Measurements from ENCODE around the gene METRN. TPM values are rescaled to one million over a fixed set of nuclear protein-coding genes. Genes with fewer than 3 reads are reported as not detected.

METRN gene
- total RNA-seq, 2 donors from 2014 or later = 11.1 to 11.7 TPM

DNA sequence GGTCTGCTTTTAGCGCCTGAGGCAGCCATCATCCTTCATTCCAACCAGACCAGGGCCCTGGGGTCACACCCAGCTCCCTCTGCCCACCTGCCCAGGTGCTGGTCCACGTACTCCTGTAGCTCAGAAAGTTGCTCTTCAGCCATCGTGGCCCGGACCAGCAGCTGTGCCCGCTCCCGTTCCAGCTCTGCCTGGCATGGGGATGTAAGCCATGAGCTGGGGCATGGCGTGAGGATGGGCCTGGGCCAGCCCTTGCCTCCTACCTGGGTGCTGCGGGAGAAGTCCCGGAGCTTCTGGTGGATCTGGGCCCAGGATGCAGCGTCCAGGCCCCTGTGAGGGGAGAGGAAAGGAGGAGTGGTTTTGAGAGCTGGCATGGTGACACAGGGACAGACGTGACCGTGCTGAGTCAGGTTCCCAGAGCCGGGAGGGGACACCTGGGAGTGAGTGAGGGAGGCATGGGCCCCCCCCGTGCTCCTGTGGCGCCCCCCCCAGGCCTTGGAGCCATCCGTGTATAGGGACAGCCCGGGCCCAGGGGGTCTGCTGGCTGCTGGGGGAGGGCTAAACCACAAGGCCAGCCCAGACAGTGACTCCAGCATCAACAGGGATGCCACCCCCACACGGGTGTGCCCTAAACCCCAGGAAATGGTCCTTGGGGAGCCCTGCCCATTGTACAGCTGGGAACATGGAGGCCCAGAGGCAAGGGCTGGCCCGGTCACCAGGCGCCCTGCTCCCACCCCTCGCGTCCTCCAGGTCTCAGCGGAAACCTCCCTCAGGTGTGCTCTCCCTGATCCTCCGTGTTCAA lies 8.1 kb downstream of the METRN start:
- Mint-ChIP-seq H3K27me3 (ENCODE audit: low read depth) (no peaks in the 10 kb centered on the region), H3K4me1 (ENCODE audit: low read depth) (peaks cover 24% of the 10 kb centered on the region), H3K4me3 (peak overlapping the region; percentile 79 to 87), H3K36me3 (ENCODE audit: insufficient read depth in 2 of 2) (no peaks in the 10 kb centered on the region), H3K27ac (no peak overlapping the region), H3K9me3 (no peaks in the 10 kb centered on the region)
- DNase-seq = no peak
- no peak for ATAC-seq (replicated peaks in 1 of 2)

DNA sequence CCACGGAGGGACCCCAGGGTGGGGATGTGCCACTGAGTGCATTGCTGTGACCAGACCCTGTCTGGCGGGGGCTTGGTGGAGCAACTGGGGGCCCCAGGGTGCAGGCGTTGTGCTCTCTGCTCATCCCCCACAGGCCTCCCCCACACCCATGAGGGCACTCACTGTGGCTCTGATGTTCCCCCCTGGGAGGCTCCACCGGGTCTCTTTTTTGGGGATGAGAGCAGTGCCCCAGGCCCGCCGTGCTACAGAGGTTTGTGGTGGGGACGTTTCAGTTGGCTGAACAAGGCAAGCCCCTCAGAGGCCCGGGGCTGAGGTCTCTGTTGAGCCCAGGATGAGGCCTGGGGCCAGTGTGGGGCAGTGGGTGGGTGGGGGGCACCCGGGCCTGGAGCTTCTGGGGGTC lies 8.8 kb downstream of the METRN start:
- peaks cover 22% of the 10 kb centered on the region for H3K4me1 Mint-ChIP-seq (ENCODE audit: low read depth)
- H3K27ac Mint-ChIP-seq = no peak overlapping the region
- ATAC-seq (replicated peaks in 1 of 2) (no peak), DNase-seq (no peak)
- no peak overlapping the region for H3K4me3 Mint-ChIP-seq
- no peaks in the 10 kb centered on the region for H3K27me3 Mint-ChIP-seq (ENCODE audit: low read depth)
- H3K9me3 Mint-ChIP-seq = no peaks in the 10 kb centered on the region
- H3K36me3 Mint-ChIP-seq (ENCODE audit: insufficient read depth in 2 of 2) = no peaks in the 10 kb centered on the region

DNA sequence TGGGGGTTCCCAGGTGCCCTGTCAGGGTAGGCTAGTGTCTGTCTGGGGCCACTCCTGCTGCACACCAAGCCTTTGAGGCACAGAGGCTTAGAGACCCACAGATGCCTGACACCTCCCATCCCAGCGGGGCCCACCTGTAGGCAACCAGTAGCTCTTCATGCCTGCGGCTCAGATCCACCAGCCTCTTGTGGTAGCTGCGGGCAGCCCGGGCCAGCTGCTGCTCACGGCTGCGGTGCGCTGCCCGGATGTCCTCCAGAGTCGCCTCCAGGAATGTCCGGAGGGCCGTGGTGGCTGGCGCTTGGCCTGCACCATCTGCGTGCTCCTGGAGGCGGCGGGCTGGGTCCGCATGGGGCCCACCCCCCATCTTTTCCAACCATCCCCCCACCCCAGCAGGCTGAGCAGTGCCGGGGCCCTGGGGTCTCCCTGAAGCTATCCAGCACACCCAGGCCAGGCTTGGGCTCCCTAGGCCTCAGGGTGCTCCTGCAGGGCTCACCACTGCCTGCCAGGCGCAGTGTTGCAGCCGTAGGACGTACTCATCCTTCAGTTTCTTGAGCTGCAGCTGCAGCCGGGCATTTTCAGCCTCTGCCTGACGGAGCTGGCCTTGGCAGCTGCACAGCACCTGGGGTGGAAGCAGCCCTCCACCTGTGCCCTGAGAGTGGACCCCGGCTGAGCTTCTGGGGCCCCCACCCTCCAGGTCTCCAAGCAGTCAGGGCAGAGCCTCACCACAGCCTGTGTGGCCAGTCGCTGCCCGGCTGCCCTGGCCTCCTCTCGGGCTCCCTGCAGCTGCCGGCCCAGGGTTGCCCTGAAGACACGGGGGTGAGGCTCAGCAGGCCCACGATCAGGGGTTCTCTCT lies 9.5 kb downstream of the METRN start:
- Mint-ChIP-seq H3K36me3 (ENCODE audit: insufficient read depth in 2 of 2) (no peaks in the 10 kb centered on the region), H3K27me3 (ENCODE audit: low read depth) (no peaks in the 10 kb centered on the region), H3K9me3 (no peaks in the 10 kb centered on the region), H3K4me3 (no peak overlapping the region), H3K4me1 (ENCODE audit: low read depth) (peaks cover 15% of the 10 kb centered on the region), H3K27ac (no peak overlapping the region)
- ATAC-seq (replicated peaks in 1 of 2) (no peak), DNase-seq (no peak)

DNA sequence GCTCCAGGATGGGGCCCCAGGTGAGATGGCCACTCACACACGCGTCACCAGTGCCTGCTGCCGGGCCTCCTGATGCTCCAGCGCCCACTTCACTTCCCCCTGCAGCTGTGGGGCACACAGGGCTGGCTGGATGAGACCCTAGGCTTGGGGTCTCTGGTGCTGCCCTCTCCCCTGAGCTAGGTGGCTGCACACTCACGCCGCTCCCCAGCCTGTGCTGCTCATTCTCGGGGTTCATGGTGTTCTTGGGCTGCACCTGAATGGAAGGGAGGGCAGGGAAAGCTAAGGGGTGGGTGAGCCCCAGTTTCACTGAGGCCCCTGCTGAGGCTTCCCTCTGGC lies 10.1 kb downstream of the METRN start:
- Mint-ChIP-seq H3K9me3 (no peaks in the 10 kb centered on the region), H3K27me3 (ENCODE audit: low read depth) (no peaks in the 10 kb centered on the region), H3K27ac (no peak overlapping the region), H3K4me1 (ENCODE audit: low read depth) (peaks cover 10% of the 10 kb centered on the region), H3K36me3 (ENCODE audit: insufficient read depth in 2 of 2) (no peaks in the 10 kb centered on the region), H3K4me3 (no peak overlapping the region)
- DNase-seq = no peak
- ATAC-seq (replicated peaks in 1 of 2) = no peak

DNA sequence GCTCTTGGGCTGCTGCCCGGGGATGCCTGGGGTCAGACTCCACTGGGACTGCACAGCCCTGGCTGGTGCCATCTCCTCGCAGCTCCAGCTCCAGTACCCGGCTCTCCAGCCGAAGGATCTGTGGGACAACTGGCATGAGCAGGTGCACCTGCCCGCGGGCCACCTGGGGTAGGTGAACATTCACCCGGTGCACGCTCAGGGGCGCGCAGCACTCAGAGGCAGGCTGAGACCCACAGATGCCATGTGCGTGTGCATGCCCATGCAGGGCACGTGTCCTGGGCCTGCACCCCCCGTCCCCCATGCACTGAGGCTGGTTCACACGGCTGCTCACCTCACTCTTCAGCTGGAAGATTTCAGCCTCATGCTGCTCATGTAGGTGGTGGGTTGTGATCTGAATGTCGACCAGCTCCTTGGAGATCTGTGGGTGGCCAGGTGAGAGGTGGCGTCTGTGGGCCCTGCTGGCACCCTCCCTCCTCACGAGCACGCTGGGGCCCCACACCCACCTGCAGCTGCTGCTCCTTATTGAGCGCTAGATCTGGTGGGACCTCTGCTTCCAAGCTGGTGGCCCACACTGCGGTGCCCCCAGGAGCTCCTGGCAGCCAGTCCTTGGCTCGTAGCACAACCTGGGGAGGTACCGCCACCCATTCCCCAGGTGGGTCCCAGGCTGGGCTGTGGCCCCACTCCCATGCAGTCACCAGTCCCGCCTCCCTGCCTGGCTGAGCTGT lies 10.7 kb downstream of the METRN start:
- Mint-ChIP-seq H3K36me3 (ENCODE audit: insufficient read depth in 2 of 2) (no peaks in the 10 kb centered on the region), H3K9me3 (no peaks in the 10 kb centered on the region), H3K4me1 (ENCODE audit: low read depth) (peaks cover 6% of the 10 kb centered on the region), H3K4me3 (peak overlapping the region in 1 of 2 donors; percentile 83), H3K27me3 (ENCODE audit: low read depth) (no peaks in the 10 kb centered on the region), H3K27ac (no peak overlapping the region)
- DNase-seq (no peak), ATAC-seq (replicated peaks in 1 of 2) (no peak)

DNA sequence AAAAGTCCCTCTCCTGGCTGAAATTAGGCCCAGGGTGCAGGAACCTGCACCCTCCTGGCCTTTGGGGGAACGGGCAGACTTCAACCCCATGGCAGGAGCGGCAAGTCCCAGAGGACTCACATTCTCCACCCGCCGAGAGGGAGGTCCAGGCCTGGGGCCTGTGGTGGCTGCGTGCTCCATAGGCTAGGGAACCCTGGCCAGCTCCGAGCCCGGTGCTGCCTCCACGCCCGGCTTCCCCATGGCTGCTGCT lies 11.2 kb downstream of the METRN start:
- H3K4me3 Mint-ChIP-seq = peak overlapping the region in 1 of 2 donors; percentile 83
- no peaks in the 10 kb centered on the region for H3K9me3 Mint-ChIP-seq
- H3K4me1 Mint-ChIP-seq (ENCODE audit: low read depth) = peaks cover 6% of the 10 kb centered on the region
- no peak for DNase-seq
- ATAC-seq (replicated peaks in 1 of 2) = no peak
- H3K36me3 Mint-ChIP-seq (ENCODE audit: insufficient read depth in 2 of 2) = no peaks in the 10 kb centered on the region
- no peak overlapping the region for H3K27ac Mint-ChIP-seq
- H3K27me3 Mint-ChIP-seq (ENCODE audit: low read depth) = no peaks in the 10 kb centered on the region

DNA sequence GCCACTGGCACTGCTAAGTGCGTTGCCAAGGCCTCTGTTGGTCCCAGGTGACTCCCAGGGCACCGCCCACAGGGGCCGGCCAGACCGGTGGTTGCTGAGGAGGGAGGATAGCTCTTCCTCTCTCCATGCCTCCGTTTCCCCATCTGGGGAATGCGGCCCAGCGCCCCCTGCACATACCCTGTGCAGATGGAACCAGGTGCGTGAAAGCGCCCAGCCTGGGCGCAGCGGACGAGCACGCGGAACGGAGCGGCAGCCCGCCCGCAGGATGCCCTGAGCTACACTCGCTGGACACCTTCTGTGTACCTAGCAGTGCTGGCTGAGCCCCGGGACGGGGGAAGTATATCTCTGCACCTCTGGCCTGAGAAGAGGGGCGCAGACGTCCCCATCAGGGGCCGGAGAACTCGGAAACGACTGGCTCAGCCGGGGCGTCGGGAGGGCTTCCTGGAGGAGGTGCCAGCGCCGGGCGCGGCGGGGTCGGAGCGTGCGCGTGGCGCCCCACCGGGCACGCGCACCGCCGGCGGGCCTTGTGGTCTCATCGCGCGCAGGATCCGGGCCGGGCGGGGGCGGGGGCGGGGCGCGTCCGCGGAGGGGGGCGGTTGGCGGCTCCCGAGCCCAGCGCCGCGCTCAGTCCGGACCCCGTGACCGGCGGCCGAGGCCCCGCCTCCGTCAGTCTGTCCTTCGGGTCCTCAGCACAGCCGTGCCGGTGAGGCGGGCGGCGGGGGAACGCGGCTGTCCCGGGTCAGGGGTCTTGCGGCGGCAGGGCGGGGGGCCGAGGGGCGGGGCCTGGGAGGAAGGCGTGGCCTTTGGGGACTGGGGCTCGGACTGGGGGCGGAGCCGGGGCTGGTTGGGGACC lies 11.7 kb downstream of the METRN start, which contains the start of the genes CCDC78 and HAGHL:
Gene CCDC78, minus strand, starts transcription at position 6 of the 853 bp plus-strand sequence. CDS start 76 bp downstream, outside the sequence.
Gene HAGHL, plus strand, starts transcription at position 669 of the 853 bp plus-strand sequence. CDS start 404 bp downstream, outside the sequence.
- DNase-seq (peak; percentile 61 to 71), ATAC-seq (replicated peaks in 1 of 2) (peak; percentile 29 to 41)
- H3K36me3 Mint-ChIP-seq (ENCODE audit: insufficient read depth in 2 of 2) = no peaks in the 10 kb centered on the region
- peak within 1 kb of the TSS; percentile 82 to 83 for H3K4me3 Mint-ChIP-seq
- no peaks in the 10 kb centered on the region for H3K9me3 Mint-ChIP-seq
- peaks cover 6% of the 10 kb centered on the region for H3K4me1 Mint-ChIP-seq (ENCODE audit: low read depth)
- H3K27me3 Mint-ChIP-seq (ENCODE audit: low read depth) = no peaks in the 10 kb centered on the region
- H3K27ac Mint-ChIP-seq = no peak within 1 kb of the TSS

DNA sequence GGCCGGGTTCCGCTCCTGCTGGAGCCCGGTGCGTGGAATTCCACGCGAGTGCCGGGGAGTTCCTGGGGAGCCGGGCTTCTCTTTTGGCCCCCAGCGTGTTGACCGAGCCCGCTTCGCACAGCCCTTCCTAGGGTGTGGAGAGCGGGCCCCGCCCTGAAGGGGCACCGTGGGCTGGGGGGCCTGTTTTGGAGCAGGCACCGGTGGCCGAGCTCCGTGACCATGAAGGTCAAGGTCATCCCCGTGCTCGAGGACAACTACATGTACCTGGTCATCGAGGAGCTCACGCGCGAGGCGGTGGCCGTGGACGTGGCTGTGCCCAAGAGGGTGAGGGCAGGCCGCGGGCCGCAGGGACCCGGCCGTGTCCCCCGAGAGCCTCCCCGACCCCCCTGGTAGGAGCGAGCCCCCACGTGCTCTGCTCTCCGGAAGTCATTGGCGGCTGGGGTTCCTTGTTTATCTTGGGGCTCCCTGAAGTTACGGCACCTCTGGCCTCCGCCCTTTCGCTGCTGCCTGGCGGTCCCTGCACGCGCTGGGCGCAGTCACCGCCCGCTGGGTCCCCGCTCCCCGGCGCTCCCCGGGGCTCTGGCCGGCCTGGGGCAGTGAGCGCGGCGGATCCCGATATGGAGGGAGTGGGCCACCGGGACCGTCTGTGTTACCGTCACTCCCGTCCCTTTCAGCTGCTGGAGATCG lies 12.5 kb downstream of the METRN start:
- H3K27ac Mint-ChIP-seq = no peak overlapping the region
- ATAC-seq (replicated peaks in 1 of 2) = peak; percentile 27 to 31
- peak overlapping the region; percentile 64 to 66 for H3K4me3 Mint-ChIP-seq
- no peaks in the 10 kb centered on the region for H3K9me3 Mint-ChIP-seq
- H3K27me3 Mint-ChIP-seq (ENCODE audit: low read depth) = no peaks in the 10 kb centered on the region
- peaks cover 6% of the 10 kb centered on the region for H3K4me1 Mint-ChIP-seq (ENCODE audit: low read depth)
- DNase-seq = peak in 1 of 2 donors; percentile 34
- no peaks in the 10 kb centered on the region for H3K36me3 Mint-ChIP-seq (ENCODE audit: insufficient read depth in 2 of 2)

DNA sequence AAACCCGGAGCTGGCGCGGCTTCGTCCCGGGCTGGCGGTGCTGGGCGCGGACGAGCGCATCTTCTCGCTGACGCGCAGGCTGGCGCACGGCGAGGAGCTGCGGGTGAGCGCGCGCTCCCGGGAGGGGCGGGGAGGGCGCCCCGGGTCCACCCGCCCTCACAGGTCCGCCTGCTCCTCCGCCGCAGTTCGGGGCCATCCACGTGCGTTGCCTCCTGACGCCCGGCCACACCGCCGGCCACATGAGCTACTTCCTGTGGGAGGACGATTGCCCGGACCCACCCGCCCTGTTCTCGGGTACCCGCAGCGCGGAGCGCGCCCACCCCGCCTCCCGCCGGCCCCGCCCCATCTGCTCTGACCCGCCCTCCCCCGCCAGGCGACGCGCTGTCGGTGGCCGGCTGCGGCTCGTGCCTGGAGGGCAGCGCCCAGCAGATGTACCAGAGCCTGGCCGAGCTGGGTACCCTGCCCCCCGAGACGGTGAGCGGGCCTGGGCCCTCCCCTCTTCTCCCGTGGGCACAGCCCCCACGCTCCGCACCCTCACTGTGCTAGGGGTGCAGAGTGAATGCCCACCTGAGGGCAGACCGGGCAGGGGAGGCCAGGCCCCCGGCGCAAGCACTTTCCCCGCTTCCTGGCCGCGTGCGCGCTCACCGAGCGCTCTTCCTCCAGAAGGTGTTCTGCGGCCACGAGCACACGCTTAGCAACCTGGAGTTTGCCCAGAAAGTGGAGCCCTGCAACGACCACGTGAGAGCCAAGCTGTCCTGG lies 13.4 kb downstream of the METRN start:
- Mint-ChIP-seq H3K27me3 (ENCODE audit: low read depth) (no peaks in the 10 kb centered on the region), H3K4me1 (ENCODE audit: low read depth) (no peaks in the 10 kb centered on the region), H3K4me3 (peak overlapping the region; percentile 49 to 51), H3K36me3 (ENCODE audit: insufficient read depth in 2 of 2) (no peaks in the 10 kb centered on the region), H3K9me3 (no peaks in the 10 kb centered on the region), H3K27ac (no peak overlapping the region)
- DNase-seq (peak; percentile 65 to 73), ATAC-seq (replicated peaks in 1 of 2) (peak; percentile 64 to 70)

DNA sequence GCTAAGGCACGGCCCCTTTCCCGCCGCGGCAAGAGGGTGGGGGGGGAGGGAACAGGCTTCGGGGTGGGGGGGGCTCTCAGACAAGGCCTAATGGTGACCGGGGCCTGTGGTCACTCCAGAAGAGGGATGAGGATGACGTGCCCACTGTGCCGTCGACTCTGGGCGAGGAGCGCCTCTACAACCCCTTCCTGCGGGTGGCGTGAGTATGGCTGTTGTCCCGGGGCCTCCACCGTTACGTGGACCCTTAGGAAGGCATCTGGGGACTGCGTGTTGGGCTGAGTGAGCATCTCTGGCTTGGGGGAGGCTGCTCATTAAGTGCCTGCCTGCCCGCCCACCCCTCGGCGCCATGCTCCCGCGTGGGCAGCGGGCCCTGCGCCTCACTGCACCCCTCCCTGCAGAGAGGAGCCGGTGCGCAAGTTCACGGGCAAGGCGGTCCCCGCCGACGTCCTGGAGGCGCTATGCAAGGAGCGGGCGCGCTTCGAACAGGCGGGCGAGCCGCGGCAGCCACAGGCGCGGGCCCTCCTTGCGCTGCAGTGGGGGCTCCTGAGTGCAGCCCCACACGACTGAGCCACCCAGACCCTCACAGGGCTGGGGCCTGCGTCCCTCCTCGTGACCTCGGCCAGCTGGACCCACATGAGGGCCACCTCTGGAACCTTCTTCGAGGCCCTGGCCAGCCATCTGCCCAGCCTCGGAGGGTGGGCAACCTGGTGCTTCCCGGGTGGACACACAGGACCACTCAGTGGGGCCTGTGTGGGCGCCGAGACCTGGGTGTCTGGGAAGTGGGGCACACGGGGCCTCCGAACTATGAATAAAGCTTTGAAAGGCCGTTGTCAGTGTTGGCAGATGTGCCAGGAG lies 14.2 kb downstream of the METRN start:
- Mint-ChIP-seq H3K27me3 (ENCODE audit: low read depth) (no peaks in the 10 kb centered on the region), H3K27ac (no peak overlapping the region), H3K36me3 (ENCODE audit: insufficient read depth in 2 of 2) (no peaks in the 10 kb centered on the region), H3K4me1 (ENCODE audit: low read depth) (no peaks in the 10 kb centered on the region), H3K4me3 (peak overlapping the region in 1 of 2 donors; percentile 51), H3K9me3 (no peaks in the 10 kb centered on the region)
- ATAC-seq (replicated peaks in 1 of 2) (no peak), DNase-seq (no peak)
